Measurements from ENCODE around the gene NOXA1.
A peak's percentile ranks its signal among the peaks of the same experiment; 100 is the strongest.

Gene NOXA1

GRCh38 chr9:137434498-137435380 lies 11.5 kb downstream of the NOXA1 start:
- POLR2A ChIA-PET (ENCODE audit: low non-redundant PET), result no interaction called here
- no peak for DNase-seq (ENCODE audit: low spot score)
- TF ChIP-seq CTCF (conservative IDR thresholded peaks at IDR 0.05; ENCODE audit: low read depth), result no peak
- H3K27ac ChIP-seq, result peak overlapping the region; percentile 84
- CTCF ChIA-PET, result interaction anchor here (0.6 kb wide), 1 partner anchor 220 kb away, joined by 3 read pairs; no protein-coding TSS in a partner anchor

GRCh38 chr9:137435381-137435891 lies 12.2 kb downstream of the NOXA1 start:
- ChIA-PET CTCF (interaction anchor here (0.6 kb wide), 2 partner anchors 10 to 174 kb away, joined by 4 read pairs; no protein-coding TSS in a partner anchor), POLR2A (ENCODE audit: low non-redundant PET) (no interaction called here)
- TF ChIP-seq CTCF (conservative IDR thresholded peaks at IDR 0.05; ENCODE audit: low read depth), result no peak
- H3K27ac ChIP-seq, result peak overlapping the region; percentile 84
- no peak for DNase-seq (ENCODE audit: low spot score)

DNA sequence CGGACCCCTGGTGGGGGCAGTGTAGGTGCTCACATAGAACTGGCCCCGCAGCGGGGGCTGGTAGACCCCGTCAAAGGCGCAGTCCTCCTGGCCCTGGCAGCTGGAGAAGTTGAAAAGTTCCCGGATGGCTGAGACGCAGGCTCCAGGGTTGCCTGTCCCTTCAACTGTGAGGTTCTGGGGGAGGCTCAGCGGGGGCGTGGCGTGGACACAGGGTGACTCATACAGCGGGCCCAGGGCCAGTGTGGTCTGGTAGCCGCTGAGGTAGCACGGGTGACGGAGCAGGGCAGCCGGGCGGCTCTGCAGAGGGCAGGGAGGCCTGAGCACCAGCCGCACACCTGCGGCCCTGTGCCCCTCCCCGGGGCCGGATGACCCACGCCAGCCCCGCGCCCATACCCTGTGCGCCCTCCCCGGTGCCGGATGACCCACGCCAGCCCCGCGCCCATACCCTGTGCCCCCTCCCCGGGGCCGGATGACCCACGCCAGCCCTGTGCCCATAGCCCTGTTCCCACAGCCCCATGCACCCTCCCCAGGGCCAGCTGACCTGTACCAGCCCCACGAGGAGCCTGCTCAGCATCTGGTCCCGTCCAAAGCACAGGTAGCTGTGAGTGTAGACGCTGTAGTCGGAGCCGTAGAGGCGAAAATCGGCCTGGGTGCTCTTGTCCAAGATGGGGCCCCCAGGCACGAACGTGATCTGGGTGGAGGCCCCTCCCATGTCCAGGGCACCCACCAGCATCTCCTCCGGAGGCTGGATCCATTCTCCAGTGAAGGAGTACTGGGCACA lies 13.0 kb downstream of the NOXA1 start:
- H3K27ac ChIP-seq, result peak overlapping the region; percentile 84
- peak; percentile 96 for DNase-seq (ENCODE audit: low spot score)
- CTCF ChIA-PET, result interaction anchor here (0.6 to 1.8 kb wide), 6 partner anchors 9 to 1210 kb away, joined by 3 to 10 read pairs (median 4); partner anchors contain the start of gene NRARP
- no peak for TF ChIP-seq CTCF (conservative IDR thresholded peaks at IDR 0.05; ENCODE audit: low read depth)
- POLR2A ChIA-PET (ENCODE audit: low non-redundant PET), result no interaction called here

DNA sequence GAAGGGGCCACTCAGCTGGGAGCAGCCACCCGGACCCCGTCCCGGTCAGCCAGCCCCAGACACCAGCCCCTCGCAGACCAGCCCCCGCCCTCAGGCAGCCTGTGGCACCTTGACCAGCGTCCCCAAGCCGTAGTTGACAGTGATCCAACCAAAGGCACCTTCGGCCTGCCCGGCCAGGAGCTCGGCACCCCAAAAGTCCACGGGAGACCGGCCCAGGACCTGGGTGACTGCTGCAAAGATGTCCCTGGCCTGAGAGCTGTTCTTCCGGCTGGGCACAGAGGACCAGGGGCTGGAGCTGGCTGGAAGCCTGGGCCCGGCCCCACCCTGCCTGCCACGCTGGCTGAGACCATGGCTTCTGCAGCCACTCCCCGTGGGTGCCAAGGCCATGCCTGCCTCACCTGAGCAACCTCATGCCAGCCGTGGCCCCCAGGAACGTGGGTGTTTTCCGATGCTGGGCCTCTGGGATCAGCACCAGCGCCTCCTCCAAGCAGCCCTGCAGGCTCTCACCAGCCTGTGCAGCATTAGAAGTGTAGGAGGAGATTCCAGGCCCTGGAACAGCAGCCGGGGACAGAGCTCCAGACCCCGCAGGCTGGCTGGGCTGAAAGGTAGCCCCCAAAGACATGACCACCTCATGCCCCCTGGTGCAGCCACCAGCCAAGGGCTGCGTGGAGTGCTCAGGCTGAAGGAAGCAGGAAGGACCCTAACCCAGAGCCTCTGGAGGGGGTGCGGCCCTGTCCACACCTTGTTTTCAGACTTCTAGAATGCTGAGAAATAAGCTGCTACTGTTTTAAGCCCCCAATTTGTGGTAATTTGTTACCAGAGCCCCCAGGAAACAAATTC lies 13.8 kb downstream of the NOXA1 start:
- POLR2A ChIA-PET (ENCODE audit: low non-redundant PET), result interaction anchor here (0.6 kb wide), 1 partner anchor 31 kb away, joined by 5 read pairs; no protein-coding TSS in a partner anchor
- CTCF ChIA-PET, result interaction anchor here (0.6 to 1.8 kb wide), 3 partner anchors 9 to 155 kb away, joined by 3 to 10 read pairs (median 3); partner anchors contain the start of gene NRARP
- H3K27ac ChIP-seq, result peak overlapping the region; percentile 84
- DNase-seq (ENCODE audit: low spot score), result no peak
- TF ChIP-seq CTCF (conservative IDR thresholded peaks at IDR 0.05; ENCODE audit: low read depth), result no peak

DNA sequence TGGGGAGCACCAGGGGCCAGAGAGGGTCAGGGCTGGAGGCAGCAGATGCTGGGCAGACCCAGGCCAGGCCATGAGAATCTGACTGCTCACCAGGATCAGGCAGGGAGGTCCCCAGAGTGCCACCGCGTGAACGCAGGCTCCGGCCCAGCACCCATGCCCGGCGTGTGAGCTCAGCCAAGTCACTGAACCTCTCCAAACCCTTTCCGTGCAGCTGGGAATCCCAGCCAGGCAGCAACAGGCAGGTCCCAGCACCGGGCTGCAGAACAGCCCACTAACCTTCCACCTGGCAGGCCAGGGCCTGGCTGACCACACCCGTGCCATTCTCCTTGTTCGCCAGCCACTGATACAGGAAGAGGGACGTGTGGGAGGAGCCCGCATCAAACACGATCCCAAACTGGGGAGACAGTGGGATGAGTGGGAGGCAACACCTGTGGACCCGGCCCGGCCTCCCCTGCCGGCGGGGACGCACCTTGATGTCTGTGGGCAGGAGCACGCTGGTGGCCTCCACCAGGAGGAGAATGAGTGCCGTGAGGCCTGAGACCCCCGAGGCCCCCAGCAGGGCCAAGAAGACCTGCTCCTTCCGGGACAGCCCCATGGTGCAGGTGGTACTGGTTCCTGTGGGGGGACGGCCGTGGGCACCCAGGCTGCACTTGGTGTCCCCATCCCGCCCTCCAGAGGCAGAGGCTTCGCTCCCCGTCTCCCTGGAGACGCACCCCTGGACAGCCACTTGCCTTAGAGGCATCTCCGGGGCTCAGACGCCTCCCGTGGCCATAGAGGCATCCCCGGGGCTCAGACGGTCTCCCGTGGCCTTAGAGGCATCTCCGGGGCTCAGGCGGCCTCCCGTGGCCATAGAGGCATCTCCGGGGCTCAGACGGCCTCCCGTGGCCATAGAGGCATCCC lies 14.7 kb downstream of the NOXA1 start:
- no peak for TF ChIP-seq CTCF (conservative IDR thresholded peaks at IDR 0.05; ENCODE audit: low read depth)
- DNase-seq (ENCODE audit: low spot score), result no peak
- ChIA-PET CTCF (interaction anchor here (1.8 kb wide), 1 partner anchor 8 kb away, joined by 10 read pairs; no protein-coding TSS in a partner anchor), POLR2A (ENCODE audit: low non-redundant PET) (no interaction called here)
- peak overlapping the region; percentile 84 for H3K27ac ChIP-seq

All from RWPE1 (cell line).